Measurements from ENCODE around the gene ATF4.

DNA sequence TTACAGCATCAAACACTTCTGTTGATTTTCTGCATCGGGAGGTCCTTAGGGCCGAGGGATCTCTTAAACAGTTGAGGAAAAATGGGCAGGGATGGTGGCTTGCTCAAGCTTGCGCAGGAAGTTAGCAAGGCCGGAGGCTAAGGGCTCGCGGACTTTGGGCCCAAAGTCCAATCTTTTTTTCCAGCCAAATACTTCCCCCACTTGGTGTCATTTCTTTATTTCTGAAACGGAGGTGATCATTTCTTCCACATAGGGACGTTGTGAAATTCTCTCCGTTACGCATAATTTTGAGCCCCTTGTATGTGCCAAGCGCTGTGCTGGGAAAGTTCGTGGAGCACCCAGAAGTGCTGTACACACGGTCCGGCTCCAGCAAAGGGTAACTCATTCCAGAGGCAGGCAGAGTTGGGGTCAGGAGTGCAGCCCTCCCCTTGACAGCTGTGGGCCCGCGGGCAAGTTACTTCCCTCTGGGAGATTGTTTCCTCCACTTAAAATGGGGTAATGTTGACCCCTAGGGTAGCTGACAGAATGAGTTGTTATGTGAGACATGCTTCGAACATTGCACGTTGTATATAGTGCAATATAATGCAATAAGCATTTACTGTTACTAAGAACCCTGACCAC is 17.5 kb upstream of the ATF4 start:
- TF ChIP-seq, protein P1, sequence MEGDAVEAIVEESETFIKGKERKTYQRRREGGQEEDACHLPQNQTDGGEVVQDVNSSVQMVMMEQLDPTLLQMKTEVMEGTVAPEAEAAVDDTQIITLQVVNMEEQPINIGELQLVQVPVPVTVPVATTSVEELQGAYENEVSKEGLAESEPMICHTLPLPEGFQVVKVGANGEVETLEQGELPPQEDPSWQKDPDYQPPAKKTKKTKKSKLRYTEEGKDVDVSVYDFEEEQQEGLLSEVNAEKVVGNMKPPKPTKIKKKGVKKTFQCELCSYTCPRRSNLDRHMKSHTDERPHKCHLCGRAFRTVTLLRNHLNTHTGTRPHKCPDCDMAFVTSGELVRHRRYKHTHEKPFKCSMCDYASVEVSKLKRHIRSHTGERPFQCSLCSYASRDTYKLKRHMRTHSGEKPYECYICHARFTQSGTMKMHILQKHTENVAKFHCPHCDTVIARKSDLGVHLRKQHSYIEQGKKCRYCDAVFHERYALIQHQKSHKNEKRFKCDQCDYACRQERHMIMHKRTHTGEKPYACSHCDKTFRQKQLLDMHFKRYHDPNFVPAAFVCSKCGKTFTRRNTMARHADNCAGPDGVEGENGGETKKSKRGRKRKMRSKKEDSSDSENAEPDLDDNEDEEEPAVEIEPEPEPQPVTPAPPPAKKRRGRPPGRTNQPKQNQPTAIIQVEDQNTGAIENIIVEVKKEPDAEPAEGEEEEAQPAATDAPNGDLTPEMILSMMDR (IDR thresholded peaks at IDR 0.05), result no peak
- TF ChIP-seq, protein P2, sequence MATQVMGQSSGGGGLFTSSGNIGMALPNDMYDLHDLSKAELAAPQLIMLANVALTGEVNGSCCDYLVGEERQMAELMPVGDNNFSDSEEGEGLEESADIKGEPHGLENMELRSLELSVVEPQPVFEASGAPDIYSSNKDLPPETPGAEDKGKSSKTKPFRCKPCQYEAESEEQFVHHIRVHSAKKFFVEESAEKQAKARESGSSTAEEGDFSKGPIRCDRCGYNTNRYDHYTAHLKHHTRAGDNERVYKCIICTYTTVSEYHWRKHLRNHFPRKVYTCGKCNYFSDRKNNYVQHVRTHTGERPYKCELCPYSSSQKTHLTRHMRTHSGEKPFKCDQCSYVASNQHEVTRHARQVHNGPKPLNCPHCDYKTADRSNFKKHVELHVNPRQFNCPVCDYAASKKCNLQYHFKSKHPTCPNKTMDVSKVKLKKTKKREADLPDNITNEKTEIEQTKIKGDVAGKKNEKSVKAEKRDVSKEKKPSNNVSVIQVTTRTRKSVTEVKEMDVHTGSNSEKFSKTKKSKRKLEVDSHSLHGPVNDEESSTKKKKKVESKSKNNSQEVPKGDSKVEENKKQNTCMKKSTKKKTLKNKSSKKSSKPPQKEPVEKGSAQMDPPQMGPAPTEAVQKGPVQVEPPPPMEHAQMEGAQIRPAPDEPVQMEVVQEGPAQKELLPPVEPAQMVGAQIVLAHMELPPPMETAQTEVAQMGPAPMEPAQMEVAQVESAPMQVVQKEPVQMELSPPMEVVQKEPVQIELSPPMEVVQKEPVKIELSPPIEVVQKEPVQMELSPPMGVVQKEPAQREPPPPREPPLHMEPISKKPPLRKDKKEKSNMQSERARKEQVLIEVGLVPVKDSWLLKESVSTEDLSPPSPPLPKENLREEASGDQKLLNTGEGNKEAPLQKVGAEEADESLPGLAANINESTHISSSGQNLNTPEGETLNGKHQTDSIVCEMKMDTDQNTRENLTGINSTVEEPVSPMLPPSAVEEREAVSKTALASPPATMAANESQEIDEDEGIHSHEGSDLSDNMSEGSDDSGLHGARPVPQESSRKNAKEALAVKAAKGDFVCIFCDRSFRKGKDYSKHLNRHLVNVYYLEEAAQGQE (IDR thresholded peaks at IDR 0.05; ENCODE audit: insufficient read depth in 1 of 2, low read depth in 2 of 2, low read length in 1 of 2), result no peak
- no peak; the same call in 1 of the 2 replicates for TF ChIP-seq POLR2AphosphoS5 (IDR thresholded peaks at IDR 0.05; ENCODE audit: low read depth, low read length)
- no peak for TF ChIP-seq TCF7L2 (IDR thresholded peaks at IDR 0.05; ENCODE audit: low read depth, low read length)
- TF ChIP-seq SIN3A (IDR thresholded peaks at IDR 0.05; ENCODE audit: borderline replicate concordance, insufficient read depth, low read depth, low read length), result no peak

All from Panc1 (cell line).